GM13976 (cell line): ENCODE measurements around the gene DDAH1.
"Not testable (repeated sequence)": the region's sequence is repeated elsewhere in the genome, so short reads cannot be mapped to it uniquely, and the experiment has no call there.

Experiments
- DNase-seq: peaks from one replicate; pipeline ENCODE4 v3.0.0; 2012; ENCODE audit warnings: low spot score
- CTCF ChIP-seq: IDR thresholded peaks from 2 replicates; pipeline ENCODE4 v1.5.1; 2012; ENCODE audit warnings: borderline replicate concordance, mild to moderate bottlenecking; ENCODE audit not compliant: insufficient read depth; ENCODE audit errors: extremely low read depth, missing control alignments, control extremely low read depth
- in situ Hi-C: fragments of 300-500 bp; cut with MboI; formaldehyde crosslinking; loops from one replicate; pipeline ENCODE4 v1.12.0; 2022; ENCODE audit warnings: low sequenced_read_pairs, mixed read lengths, inconsistent platforms; ENCODE audit not compliant: unreplicated experiment

Gene DDAH1

GRCh38 chr1:85351202-85351828 is 113.6 kb downstream of the DDAH1 start:
- in situ Hi-C loops = no loop called here
- no peak for DNase-seq
- TF ChIP-seq CTCF = no peak

DNA sequence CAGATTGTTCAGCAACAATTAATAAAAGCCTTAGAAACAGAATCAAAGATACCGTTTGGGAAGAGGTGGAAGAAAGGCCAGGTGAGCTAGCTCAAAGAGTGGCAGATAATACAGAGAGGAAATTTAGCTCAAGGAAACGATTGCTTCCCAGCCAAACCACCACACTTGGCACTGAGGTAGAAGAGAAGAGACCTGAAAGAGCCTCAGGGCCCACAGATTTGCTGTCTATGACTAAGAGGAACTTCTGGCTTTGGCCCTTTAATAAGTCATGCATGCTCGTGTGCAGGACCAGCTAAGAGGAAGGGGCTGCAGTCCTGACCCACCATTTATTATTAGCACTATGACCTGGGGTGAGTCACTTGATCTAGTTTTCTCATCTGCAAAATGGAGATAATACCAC is 115.7 kb downstream of the DDAH1 start:
- DNase-seq = no peak
- no peak for TF ChIP-seq CTCF
- in situ Hi-C loops = no loop called here

GRCh38 chr1:85347908-85348307 is 117.1 kb downstream of the DDAH1 start:
- no peak for DNase-seq
- TF ChIP-seq CTCF = no peak
- in situ Hi-C loops = no loop called here

DNA sequence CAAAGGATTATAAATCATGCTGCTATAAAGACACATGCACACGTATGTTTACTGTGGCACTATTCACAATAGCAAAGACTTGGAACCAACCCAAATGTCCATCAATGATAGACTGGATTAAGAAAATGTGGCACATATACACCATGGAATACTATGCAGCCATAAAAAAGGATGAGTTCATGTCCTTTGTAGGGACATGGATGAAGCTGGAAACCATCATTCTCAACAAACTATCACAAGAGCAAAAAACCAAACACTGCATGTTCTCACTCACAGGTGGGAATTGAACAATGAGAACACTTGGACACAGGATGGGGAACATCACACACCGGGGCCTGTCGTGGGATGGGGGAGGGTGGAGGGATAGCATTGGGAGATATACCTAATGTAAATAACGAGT is 117.7 kb downstream of the DDAH1 start:
- in situ Hi-C loops, DNase-seq: not testable (repeated sequence)

DNA sequence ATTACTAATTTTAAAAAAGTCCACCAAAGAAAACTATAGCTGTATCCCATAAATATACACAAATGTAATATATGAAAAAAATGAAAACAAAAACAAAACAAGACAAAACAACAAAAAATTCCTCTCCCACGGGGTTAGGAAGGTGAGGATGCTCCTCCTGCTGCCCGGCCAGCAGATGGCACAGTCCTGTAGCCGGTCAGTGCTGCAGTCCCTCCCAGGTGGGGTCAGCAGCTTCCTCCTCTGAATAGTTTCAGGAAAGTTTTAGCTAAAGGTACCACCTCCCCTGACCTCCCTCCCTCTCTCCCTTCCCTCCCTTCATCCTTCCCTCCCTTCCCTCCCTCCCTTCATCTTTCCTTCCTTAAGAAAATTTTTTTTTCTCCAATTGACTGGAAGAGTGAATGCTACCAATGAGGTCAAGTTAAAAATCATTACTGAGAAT is 120.7 kb downstream of the DDAH1 start:
- TF ChIP-seq CTCF = peak; percentile 21
- no peak for DNase-seq
- in situ Hi-C loops = no loop called here

- TF ChIP-seq CTCF = no peak
- no peak for DNase-seq
- in situ Hi-C loops = no loop called here
Observed at GRCh38 chr1:85343612-85344255, 121.2 kb downstream of the DDAH1 start.

GRCh38 chr1:85343213-85343611 is 121.7 kb downstream of the DDAH1 start:
- in situ Hi-C loops = no loop called here
- no peak for TF ChIP-seq CTCF
- no peak for DNase-seq
